WERI-Rb-1 (cell line): ENCODE data around the gene SGTB.

Source experiments
- DNase-seq: peaks from one replicate; pipeline ENCODE4 v3.0.0-alpha.2; 2020
- H3K27ac ChIP-seq: fragments of 250-450 bp; sonication (Bioruptor Pico); 2 replicates; pipeline ENCODE4 v1.5.1; 2020; ENCODE audit warnings: mild to moderate bottlenecking, moderate library complexity
- H3K27me3 ChIP-seq: fragments of 250-450 bp; sonication (Bioruptor Pico); 2 replicates; pipeline ENCODE4 v1.5.1; 2021; ENCODE audit warnings: mild to moderate bottlenecking, low read depth, moderate library complexity; ENCODE audit not compliant: insufficient read depth, severe bottlenecking
- H3K36me3 ChIP-seq: fragments of 250-450 bp; sonication (Bioruptor Pico); 2 replicates; pipeline ENCODE4 v1.5.1; 2020; ENCODE audit warnings: mild to moderate bottlenecking, moderate library complexity
- H3K4me3 ChIP-seq: 2 replicates; pipeline ENCODE4 v1.5.1; 2011; ENCODE audit warnings: low read depth, mild to moderate bottlenecking, control low read depth, low read length
- H3K9me3 ChIP-seq: fragments of 250-450 bp; sonication (Bioruptor Pico); 2 replicates; pipeline ENCODE4 v1.5.1; 2021; ENCODE audit warnings: mild to moderate bottlenecking, moderate library complexity; ENCODE audit not compliant: severe bottlenecking
- CTCF ChIP-seq: IDR thresholded peaks from 2 replicates; pipeline ENCODE4 v1.5.1; 2011; ENCODE audit warnings: low read depth, mild to moderate bottlenecking, control low read depth, inconsistent platforms, low read length

SGTB gene, protein sequence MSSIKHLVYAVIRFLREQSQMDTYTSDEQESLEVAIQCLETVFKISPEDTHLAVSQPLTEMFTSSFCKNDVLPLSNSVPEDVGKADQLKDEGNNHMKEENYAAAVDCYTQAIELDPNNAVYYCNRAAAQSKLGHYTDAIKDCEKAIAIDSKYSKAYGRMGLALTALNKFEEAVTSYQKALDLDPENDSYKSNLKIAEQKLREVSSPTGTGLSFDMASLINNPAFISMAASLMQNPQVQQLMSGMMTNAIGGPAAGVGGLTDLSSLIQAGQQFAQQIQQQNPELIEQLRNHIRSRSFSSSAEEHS

DNA sequence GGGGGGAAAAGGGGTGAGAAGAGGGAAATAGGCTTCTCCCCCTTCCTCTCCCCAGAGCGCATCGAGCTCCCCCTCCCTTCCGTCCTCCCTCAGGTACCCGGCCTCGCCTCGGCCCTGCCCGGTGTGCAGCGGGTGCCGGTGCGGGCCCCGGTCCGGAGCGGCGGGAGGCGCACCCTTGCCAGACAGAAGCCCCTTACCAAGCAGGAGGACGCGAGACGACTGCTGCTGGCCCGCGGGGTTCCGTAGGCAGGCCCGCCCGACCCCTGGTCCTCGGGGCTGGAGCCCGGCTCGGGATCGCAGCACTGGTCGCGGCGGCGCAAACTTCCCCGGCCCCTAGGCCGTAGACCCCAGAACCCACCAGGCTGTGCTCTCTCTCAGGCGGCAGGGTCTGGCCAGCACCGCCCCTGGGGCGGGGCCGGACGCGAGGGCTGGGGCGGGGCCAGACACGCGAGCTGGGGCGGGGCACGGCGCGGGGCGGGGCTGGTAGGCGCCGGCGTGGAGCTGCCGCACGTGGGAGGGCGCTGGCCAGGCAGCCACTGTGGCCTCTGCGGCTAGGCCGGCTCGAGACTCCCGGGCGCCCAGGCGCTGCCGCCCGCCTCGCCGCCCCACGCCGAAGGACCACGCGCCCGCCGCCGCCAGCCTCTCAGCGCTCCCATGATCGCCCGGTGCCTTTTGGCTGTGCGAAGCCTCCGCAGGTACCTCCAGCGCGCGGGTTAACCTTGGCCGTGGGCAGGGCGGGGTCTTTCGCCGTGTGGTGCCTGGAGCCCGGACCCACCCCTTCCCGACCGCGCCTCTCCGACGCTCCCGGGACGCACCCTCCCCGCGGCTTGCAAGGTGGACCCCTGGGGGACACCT is at the start of gene SGTB, which contains the start of gene NLN:
SGTB (minus strand) TSS at position 390 of the 855 bp plus-strand sequence. CDS start 1,302 bp downstream, outside the sequence.
NLN (plus strand) TSS at position 486 of the 855 bp plus-strand sequence; CDS start at position 655, 169 bp downstream.
- peak; percentile 83 for DNase-seq
- Histone ChIP-seq H3K36me3 (peaks cover 13% of the 10 kb centered on the region), H3K9me3 (no peaks in the 10 kb centered on the region), H3K27ac (peak within 1 kb of the TSS; percentile 84), H3K27me3 (no peaks in the 10 kb centered on the region), H3K4me3 (peak within 1 kb of the TSS; percentile 68)
- no peak for TF ChIP-seq CTCF

DNA sequence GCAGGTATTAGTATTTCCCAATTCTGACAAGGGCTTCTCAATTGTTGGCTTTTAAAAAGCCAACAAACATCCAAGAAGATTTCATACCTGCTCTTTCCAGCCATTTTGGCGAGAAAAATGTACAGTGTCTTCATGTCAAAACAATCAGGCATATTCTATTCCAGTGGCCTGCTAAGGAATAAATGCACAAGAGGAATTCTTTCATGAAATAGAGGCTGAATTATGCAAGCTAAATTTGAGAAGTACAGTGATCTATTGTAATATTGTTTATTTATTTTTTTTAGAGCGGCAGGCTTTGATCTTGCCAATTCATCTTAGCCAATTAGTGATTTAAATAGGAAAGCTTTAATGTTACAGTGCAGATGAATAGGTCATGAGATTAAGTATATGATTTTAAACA is 49.4 kb upstream of the SGTB start:
- Histone ChIP-seq H3K27me3 (no peaks in the 10 kb centered on the region), H3K9me3 (no peaks in the 10 kb centered on the region), H3K36me3 (peaks cover 6% of the 10 kb centered on the region), H3K27ac (no peak overlapping the region), H3K4me3 (no peak overlapping the region)
- no peak for DNase-seq
- no peak for TF ChIP-seq CTCF

GRCh38 chr5:65769539-65769938 is 47.6 kb upstream of the SGTB start:
- Histone ChIP-seq H3K27me3 (no peaks in the 10 kb centered on the region), H3K27ac (no peak overlapping the region), H3K4me3 (no peak overlapping the region), H3K36me3 (peaks cover 6% of the 10 kb centered on the region), H3K9me3 (no peaks in the 10 kb centered on the region)
- TF ChIP-seq CTCF: no peak
- DNase-seq: no peak

DNA sequence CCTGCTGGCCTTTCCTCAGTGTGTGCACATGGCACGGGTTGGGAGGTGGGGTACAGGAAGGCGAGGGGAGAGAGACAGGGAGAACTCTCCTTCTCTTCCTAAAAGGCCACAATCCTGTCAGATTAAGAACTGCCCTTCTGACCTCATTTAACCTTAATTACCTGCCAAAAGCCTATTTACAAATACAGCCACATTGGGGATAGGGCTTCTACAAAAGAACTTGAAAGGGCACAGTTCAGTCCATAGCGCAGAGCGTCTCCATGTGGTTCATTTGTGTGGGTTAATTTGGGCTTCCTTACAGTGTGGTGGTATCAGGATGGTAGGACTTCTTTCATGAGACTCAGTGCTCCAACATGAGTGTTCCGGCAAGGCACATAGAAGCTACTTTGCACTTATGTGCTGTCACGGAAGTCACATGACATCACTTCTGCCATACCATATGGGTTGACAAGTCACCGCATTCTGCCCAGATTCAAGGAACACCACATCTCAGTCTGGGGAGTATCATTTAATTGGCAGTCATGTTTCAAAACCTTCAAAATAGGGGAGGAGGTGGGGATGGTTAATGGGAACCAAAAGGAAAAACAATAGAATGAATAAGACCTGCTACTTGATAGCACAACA is 46.9 kb upstream of the SGTB start:
- Histone ChIP-seq H3K9me3 (no peaks in the 10 kb centered on the region), H3K36me3 (peaks cover 6% of the 10 kb centered on the region), H3K27ac (no peak overlapping the region), H3K4me3 (no peak overlapping the region), H3K27me3 (no peaks in the 10 kb centered on the region)
- no peak for DNase-seq
- no peak for TF ChIP-seq CTCF

DNA sequence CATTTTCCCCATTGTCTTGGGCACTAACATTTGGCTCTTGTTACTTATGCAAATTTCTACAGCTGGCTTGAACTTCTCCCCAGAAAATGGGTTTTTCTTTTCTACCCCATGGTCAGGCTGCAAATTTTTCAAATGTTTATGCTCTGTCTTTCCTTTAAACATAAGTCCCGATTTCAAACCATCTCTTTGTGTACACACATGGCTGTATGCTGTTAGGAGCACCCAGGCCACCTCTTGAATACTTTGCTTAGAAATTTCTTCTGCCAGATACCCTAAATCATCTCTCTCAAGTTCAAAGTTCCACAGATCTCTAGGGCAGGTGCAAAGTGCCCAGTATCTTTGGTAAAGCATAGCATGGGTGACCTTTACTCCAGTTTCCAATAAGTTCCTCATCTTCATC is 45.7 kb upstream of the SGTB start:
- Histone ChIP-seq H3K27ac (no peak overlapping the region), H3K36me3 (peaks cover 9% of the 10 kb centered on the region), H3K27me3 (no peaks in the 10 kb centered on the region), H3K4me3 (no peak overlapping the region), H3K9me3 (no peaks in the 10 kb centered on the region)
- TF ChIP-seq CTCF: no peak
- no peak for DNase-seq
